GM10847 (cell line): ENCODE measurements around the gene HOXD3.

Experiments used
- POLR2A ChIP-seq: IDR thresholded peaks from 2 replicates; pipeline ENCODE4 v1.6.1; 2011; ENCODE audit not compliant: insufficient read length; ENCODE audit errors: extremely low read depth

HOXD3 gene

DNA sequence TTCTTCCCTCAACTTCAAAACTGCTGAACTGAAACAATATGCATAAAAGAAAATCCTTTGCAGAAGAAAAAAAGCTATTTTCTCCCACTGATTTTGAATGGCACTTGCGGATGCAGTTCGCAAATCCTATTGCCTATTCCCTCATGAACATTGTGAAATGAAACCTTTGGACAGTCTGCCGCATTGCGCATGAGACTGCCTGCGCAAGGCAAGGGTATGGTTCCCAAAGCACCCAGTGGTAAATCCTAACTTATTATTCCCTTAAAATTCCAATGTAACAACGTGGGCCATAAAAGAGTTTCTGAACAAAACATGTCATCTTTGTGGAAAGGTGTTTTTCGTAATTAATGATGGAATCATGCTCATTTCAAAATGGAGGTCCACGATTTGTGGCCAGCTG, 19.2 kb upstream of the HOXD3 start:
- no peak for TF ChIP-seq POLR2A

GRCh38 chr2:176138526-176138922, 18.6 kb upstream of the HOXD3 start:
- no peak for TF ChIP-seq POLR2A

- no peak for TF ChIP-seq POLR2A
Measured at GRCh38 chr2:176138923-176139660, 18.0 kb upstream of the HOXD3 start.

GRCh38 chr2:176139661-176140512, 17.2 kb upstream of the HOXD3 start:
- TF ChIP-seq POLR2A, result no peak

DNA sequence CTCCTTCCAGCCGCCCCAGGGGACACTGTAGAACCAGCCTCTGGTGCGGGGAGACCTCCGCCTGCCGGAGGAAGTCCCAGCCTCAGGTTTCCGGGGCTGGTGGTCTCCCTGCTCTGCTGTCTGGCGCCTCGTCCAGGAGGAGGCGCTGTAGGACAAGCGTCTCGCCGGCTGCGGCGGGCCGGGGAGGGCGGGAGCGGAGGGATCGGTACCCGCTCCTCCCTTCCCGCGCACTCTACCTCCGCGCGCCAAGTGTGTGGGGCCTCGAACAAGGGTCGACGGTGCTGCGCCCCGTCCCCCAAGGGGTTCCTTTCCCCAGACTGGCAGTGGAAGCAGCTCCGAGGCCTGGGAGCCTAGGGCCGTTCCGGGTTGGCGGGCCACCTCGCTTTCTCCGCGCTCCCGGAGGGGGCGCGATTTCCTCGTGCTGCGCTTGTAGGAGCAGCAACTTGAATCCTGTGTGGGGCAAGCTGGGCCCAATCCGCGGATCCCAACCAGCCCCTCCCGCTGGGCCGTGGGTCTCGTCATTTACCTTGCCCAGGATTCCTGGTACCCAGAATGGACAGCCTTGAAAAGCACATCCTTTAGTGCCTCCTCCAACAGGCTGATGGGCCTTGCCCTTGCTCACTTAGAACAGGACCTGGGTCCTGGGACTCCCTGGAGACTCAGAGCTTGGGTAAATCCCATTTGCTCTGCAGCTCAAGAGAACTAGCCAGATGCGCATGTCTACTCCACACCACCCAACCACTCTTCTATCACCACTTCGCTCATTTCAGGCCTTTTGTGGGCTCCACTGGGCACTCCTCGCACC, 16.4 kb upstream of the HOXD3 start:
- TF ChIP-seq POLR2A, result no peak

DNA sequence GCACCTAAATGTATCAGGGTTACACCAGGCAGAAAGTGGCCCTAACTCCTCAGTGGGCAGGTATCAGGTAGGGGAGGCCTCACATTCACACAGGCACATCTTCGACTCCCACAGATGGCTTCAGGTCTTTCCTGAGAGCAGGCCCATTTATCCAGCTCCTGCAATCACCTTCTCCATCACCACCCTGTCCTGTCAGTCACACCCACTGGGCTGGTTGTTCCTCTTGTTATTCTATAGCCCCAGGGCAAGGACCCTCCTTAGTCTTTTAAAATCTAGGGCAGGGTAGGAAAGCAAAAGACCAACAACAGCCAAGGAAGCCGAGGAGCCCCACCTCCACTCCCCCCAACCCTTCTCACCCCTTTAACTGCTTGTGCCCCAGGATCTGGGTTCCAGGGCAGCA, 14.8 kb upstream of the HOXD3 start:
- no peak for TF ChIP-seq POLR2A

GRCh38 chr2:176145085-176145969, 11.8 kb upstream of the HOXD3 start:
- no peak for TF ChIP-seq POLR2A

- no peak for TF ChIP-seq POLR2A
Measured at GRCh38 chr2:176146101-176146500, 11.0 kb upstream of the HOXD3 start.

GRCh38 chr2:176146645-176147044, 10.5 kb upstream of the HOXD3 start:
- no peak for TF ChIP-seq POLR2A

- TF ChIP-seq POLR2A, result no peak
Measured at GRCh38 chr2:176147210-176147799, 9.8 kb upstream of the HOXD3 start.

DNA sequence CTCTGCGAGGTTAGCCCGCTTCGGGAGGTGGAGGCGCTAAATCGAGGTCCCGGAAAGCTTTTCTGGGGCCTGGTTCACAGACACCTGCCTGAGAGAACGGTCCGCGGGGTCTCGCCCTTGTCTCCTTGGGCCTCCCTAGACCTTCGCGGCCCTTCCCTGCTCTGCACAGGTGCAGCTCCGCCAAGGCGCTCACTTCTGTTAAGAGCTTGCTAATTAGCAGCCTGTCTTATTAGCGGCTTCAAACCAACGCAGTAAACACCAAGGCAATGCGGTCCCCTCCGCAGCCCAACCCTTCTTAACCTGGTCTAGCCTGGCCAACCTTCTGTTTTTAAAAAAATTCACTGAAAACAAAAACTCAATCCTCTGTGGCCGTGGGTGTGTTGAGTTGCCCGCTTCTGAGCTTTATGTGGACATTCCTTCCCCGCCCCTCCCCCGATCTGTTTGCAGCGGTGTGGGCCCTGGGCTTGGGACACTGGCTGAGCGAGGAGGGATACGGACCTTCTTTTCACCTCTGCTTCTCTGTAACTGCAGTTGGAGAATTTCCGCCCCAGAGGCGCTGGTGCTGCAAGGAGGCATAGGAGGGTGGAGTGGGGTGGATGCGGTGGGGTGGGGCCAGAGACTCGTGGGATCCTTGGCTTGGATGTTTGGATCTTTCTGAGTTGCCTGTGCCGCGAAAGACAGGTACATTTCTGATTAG, 9.2 kb upstream of the HOXD3 start:
- no peak for TF ChIP-seq POLR2A

DNA sequence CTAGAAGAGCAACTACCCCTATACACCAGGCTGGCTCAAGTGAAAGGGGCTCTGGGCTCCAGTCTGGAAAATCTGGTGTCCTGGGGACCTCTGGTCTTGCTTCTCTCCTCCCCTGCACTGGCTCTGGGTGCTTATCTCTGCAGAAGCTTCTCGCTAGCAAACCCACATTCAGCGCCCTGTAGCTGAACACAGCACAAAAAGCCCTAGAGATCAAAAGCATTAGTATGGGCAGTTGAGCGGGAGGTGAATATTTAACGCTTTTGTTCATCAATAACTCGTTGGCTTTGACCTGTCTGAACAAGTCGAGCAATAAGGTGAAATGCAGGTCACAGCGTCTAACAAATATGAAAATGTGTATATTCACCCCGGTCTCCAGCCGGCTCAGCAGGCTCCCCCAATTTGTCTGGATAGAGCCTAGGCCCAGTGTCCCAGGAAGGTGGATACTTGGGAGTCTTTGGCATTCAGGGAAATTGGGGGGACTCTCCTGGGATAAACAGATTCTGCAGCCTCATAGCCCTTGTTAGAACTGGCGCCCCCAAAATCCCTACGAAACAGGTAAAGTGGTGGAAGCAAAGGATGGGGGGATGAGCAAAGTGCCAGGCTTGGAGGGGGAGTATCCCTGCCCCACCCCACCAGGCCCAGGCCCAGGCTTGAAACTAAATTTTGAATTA, 8.2 kb upstream of the HOXD3 start:
- no peak for TF ChIP-seq POLR2A

DNA sequence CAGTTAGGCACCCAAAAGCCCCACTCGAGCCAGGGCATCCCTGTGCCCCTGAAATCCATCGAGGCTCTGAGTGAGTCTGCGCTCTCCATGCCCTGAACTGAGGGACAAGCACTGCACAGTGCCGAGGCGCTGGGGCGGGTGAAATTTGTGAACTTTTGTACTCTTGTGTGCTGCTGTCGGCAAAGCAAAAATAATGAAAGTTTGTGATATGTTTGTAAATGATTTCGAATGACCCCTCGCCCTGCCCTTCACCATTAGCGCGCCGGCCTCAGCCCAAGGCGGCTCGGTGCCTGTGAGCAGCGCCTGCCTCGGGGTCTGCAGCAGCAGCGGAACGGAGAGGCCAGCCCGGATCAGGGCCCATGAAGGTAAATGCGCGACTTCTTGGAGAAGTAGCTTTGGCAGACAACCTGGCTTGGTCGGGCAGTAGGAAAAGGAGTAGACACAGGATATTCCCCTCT, 7.6 kb upstream of the HOXD3 start:
- no peak for TF ChIP-seq POLR2A
